ENCODE results near the gene NOTCH4. TPM values are rescaled to one million over a fixed set of nuclear protein-coding genes. Genes with fewer than 3 reads are reported as not detected.

The NOTCH4 gene
- total and polyA plus RNA-seq, 2 donors (not counting 1 experiment from before 2014, with no cell fraction given) = 0.42 to 0.99 TPM

- peaks cover 9% of the 10 kb centered on the region for H3K36me3 ChIP-seq (ENCODE audit: control insufficient read depth, insufficient read depth, low read length)
- peak; percentile 100 for DNase-seq (ENCODE audit: low read depth in 2 of 2)
- no peaks in the 10 kb centered on the region for H3K27me3 ChIP-seq (ENCODE audit: control insufficient read depth, insufficient read depth, low read length)
- H4K20me1 ChIP-seq (ENCODE audit: control insufficient read depth, extremely low read depth, insufficient read depth, low read length) = no peaks in the 10 kb centered on the region
- H3K4me2 ChIP-seq (ENCODE audit: extremely low read depth, insufficient read depth, low read length) = peak within 1 kb of the TSS; percentile 97
- peak within 1 kb of the TSS; percentile 68 for H3K9ac ChIP-seq (ENCODE audit: insufficient read depth, low read length)
- H2AFZ ChIP-seq (ENCODE audit: low read length) = peak within 1 kb of the TSS; percentile 54
- peaks cover 16% of the 10 kb centered on the region for H3K4me1 ChIP-seq (ENCODE audit: control insufficient read depth, extremely low read depth, insufficient read depth, low read length)
- TF ChIP-seq EZH2 (IDR thresholded peaks at IDR 0.05; ENCODE audit: low read length, missing control alignments) = no peak
- TF ChIP-seq, protein P1, sequence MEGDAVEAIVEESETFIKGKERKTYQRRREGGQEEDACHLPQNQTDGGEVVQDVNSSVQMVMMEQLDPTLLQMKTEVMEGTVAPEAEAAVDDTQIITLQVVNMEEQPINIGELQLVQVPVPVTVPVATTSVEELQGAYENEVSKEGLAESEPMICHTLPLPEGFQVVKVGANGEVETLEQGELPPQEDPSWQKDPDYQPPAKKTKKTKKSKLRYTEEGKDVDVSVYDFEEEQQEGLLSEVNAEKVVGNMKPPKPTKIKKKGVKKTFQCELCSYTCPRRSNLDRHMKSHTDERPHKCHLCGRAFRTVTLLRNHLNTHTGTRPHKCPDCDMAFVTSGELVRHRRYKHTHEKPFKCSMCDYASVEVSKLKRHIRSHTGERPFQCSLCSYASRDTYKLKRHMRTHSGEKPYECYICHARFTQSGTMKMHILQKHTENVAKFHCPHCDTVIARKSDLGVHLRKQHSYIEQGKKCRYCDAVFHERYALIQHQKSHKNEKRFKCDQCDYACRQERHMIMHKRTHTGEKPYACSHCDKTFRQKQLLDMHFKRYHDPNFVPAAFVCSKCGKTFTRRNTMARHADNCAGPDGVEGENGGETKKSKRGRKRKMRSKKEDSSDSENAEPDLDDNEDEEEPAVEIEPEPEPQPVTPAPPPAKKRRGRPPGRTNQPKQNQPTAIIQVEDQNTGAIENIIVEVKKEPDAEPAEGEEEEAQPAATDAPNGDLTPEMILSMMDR (conservative IDR thresholded peaks at IDR 0.05 in 1 of 2, IDR thresholded peaks at IDR 0.05 in 1 of 2; ENCODE audit: low read depth in 1 of 2, low read length in 2 of 2) = no peak
- no peaks in the 10 kb centered on the region for H3K9me3 ChIP-seq (ENCODE audit: control insufficient read depth, insufficient read depth, low read depth, low read length)
- peaks cover 37% of the 10 kb centered on the region for H3K79me2 ChIP-seq (ENCODE audit: control insufficient read depth, insufficient read depth, low read length)
- H3K27ac ChIP-seq (ENCODE audit: insufficient read depth, low read length) = peak within 1 kb of the TSS; percentile 94
- H3K4me3 ChIP-seq (replicated peaks in 1 of 4; ENCODE audit: control extremely low read depth in 1 of 4, insufficient read depth in 1 of 4, low read depth in 3 of 4, low read length in 4 of 4) = peak within 1 kb of the TSS; percentile 73 to 99 (median 90)
These were observed 45.9 kb downstream of the NOTCH4 start, which contains the start of gene RNF5 for GRCh38 chr6:32177788-32178546. Gene RNF5 (plus strand): TSS chr6:32178405. CDS start chr6:32178512, 107 bp downstream.

DNA sequence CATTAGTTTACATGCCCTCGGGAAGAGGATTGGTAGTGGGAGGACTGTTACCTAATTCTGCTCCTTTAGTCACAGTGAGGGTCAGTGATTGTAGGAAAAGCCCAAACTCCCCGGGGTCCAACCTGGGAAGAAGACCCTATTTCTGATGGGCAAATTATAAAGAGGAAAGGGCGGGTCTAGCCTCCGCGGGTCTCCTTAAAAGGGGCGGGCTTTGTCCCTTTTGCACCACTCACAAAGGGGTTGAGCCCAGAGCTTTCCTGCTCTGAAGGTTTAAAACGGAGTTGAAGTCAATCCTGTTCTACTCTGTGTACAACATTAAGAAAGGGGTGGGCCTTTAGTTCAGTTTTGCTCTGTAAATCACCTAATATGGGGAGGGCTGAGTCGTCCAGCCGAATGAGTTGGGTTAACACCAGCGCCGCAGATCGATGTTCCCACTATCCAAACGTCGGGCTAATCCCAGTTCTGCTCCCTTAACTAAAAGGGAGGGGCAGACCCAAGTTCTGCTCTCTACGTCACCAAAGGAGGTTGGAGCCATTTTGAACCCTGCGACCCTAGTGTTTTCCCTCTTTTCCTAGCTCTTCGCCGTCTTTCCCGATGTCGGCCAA lies 46.6 kb downstream of the NOTCH4 start:
- Histone ChIP-seq H3K27me3 (ENCODE audit: control insufficient read depth, insufficient read depth, low read length) (no peaks in the 10 kb centered on the region), H4K20me1 (ENCODE audit: control insufficient read depth, extremely low read depth, insufficient read depth, low read length) (no peaks in the 10 kb centered on the region), H3K4me1 (ENCODE audit: control insufficient read depth, extremely low read depth, insufficient read depth, low read length) (peaks cover 18% of the 10 kb centered on the region), H3K36me3 (ENCODE audit: control insufficient read depth, insufficient read depth, low read length) (peaks cover 5% of the 10 kb centered on the region), H3K9me3 (ENCODE audit: control insufficient read depth, insufficient read depth, low read depth, low read length) (no peaks in the 10 kb centered on the region), H2AFZ (ENCODE audit: low read length) (peak overlapping the region; percentile 54), H3K4me3 (replicated peaks in 1 of 4; ENCODE audit: control extremely low read depth in 1 of 4, insufficient read depth in 1 of 4, low read depth in 3 of 4, low read length in 4 of 4) (peak overlapping the region; percentile 73 to 99 (median 90)), H3K79me2 (ENCODE audit: control insufficient read depth, insufficient read depth, low read length) (peaks cover 39% of the 10 kb centered on the region), H3K4me2 (ENCODE audit: extremely low read depth, insufficient read depth, low read length) (peak overlapping the region; percentile 97), H3K27ac (ENCODE audit: insufficient read depth, low read length) (peak overlapping the region; percentile 94), H3K9ac (ENCODE audit: insufficient read depth, low read length) (peak overlapping the region; percentile 68)
- TF ChIP-seq EZH2 (IDR thresholded peaks at IDR 0.05; ENCODE audit: low read length, missing control alignments) = no peak
- TF ChIP-seq, protein P1 (conservative IDR thresholded peaks at IDR 0.05 in 1 of 2, IDR thresholded peaks at IDR 0.05 in 1 of 2; ENCODE audit: low read depth in 1 of 2, low read length in 2 of 2) = no peak
- DNase-seq (ENCODE audit: low read depth in 2 of 2) = no peak

DNA sequence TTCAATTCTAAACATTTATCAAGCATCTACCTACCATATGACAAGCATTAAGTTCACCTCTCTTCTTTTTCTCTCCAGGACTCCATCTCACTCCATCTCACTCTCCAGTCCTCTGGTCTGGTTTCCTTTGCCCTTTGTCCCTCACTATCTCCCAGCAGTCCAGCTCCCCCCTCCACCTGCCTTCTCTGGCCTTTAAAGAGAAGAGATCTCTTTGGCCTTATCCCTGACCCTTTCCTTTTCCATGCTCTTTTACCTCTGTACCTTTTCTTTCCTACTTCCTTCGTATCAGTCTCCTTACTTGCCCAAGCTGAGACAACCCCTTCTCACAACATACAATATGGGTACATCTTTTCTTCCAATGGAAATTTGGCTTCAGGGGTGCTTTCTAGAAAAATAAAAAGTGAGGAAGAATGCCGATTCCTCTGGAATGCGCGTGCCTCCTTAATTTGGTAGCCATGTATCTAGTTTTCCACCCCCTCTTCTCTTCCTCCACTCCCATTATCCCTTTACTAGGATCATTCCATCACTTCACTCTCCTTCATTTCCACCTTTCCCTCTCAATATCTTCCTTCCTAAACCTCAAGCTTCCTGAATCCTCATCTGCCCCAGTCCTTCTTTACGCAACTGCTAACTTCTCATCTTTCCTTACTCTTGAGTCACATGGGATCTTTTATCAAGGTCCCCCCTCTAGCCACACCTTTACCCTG lies 47.2 kb downstream of the NOTCH4 start:
- Histone ChIP-seq H3K79me2 (ENCODE audit: control insufficient read depth, insufficient read depth, low read length) (peaks cover 39% of the 10 kb centered on the region), H3K4me1 (ENCODE audit: control insufficient read depth, extremely low read depth, insufficient read depth, low read length) (peaks cover 18% of the 10 kb centered on the region)
- DNase-seq (ENCODE audit: low read depth in 2 of 2) = peak; percentile 63 to 81

More for the DNA sequence above, 47.2 kb downstream of the NOTCH4 start:
- Histone ChIP-seq H3K36me3 (ENCODE audit: control insufficient read depth, insufficient read depth, low read length) (peaks cover 5% of the 10 kb centered on the region), H3K9ac (ENCODE audit: insufficient read depth, low read length) (peak overlapping the region; percentile 68), H4K20me1 (ENCODE audit: control insufficient read depth, extremely low read depth, insufficient read depth, low read length) (no peaks in the 10 kb centered on the region), H3K9me3 (ENCODE audit: control insufficient read depth, insufficient read depth, low read depth, low read length) (no peaks in the 10 kb centered on the region), H3K27ac (ENCODE audit: insufficient read depth, low read length) (peak overlapping the region; percentile 94), H3K27me3 (ENCODE audit: control insufficient read depth, insufficient read depth, low read length) (no peaks in the 10 kb centered on the region), H2AFZ (ENCODE audit: low read length) (peak overlapping the region; percentile 42), H3K4me3 (replicated peaks in 1 of 4; ENCODE audit: control extremely low read depth in 1 of 4, insufficient read depth in 1 of 4, low read depth in 3 of 4, low read length in 4 of 4) (peak overlapping the region; percentile 73 to 99 (median 90)), H3K4me2 (ENCODE audit: extremely low read depth, insufficient read depth, low read length) (peak overlapping the region; percentile 97)
- TF ChIP-seq, protein P1 (conservative IDR thresholded peaks at IDR 0.05 in 1 of 2, IDR thresholded peaks at IDR 0.05 in 1 of 2; ENCODE audit: low read depth in 1 of 2, low read length in 2 of 2) = no peak
- no peak for TF ChIP-seq EZH2 (IDR thresholded peaks at IDR 0.05; ENCODE audit: low read length, missing control alignments)
